Activated T-helper 1 cell treated with Interleukin-2 at 50 U/mL for 16 hours (primary cell): Measurements from ENCODE around the gene CRTC3.
"Not testable (repeated sequence)": the region's sequence is repeated elsewhere in the genome, so short reads cannot be mapped to it uniquely, and the experiment has no call there.

Source experiments
- DNase-seq: peaks from one replicate; pipeline ENCODE4 v3.0.0-alpha.2; 2020; ENCODE audit warnings: low read depth

Gene CRTC3

GRCh38 chr15:90529371-90530249, at the start of gene CRTC3:
Gene CRTC3 (plus strand): TSS chr15:90529923. CDS start chr15:90530072, 149 bp downstream.
- DNase-seq: peak; percentile 33

GRCh38 chr15:90481023-90481422, 48.7 kb upstream of the CRTC3 start:
- DNase-seq: no peak

- no peak for DNase-seq
Measured at GRCh38 chr15:90482124-90483011, 47.4 kb upstream of the CRTC3 start.

- DNase-seq: no peak
Measured at GRCh38 chr15:90483012-90483307, 46.8 kb upstream of the CRTC3 start.

GRCh38 chr15:90483637-90484036, 46.1 kb upstream of the CRTC3 start:
- DNase-seq: no peak

GRCh38 chr15:90487186-90487585, 42.5 kb upstream of the CRTC3 start:
- DNase-seq: no peak

GRCh38 chr15:90489514-90489913, 40.2 kb upstream of the CRTC3 start:
- no peak for DNase-seq

- no peak for DNase-seq
Measured at GRCh38 chr15:90489944-90490343, 39.8 kb upstream of the CRTC3 start.

GRCh38 chr15:90493647-90494046, 36.1 kb upstream of the CRTC3 start:
- no peak for DNase-seq

GRCh38 chr15:90495067-90495466, 34.7 kb upstream of the CRTC3 start:
- no peak for DNase-seq

GRCh38 chr15:90496791-90497190, 32.9 kb upstream of the CRTC3 start:
- DNase-seq: no peak

- no peak for DNase-seq
Measured at GRCh38 chr15:90497376-90497775, 32.3 kb upstream of the CRTC3 start.

- no peak for DNase-seq
Measured at GRCh38 chr15:90497912-90498311, 31.8 kb upstream of the CRTC3 start.

- DNase-seq: no peak
Measured at GRCh38 chr15:90500171-90500570, 29.6 kb upstream of the CRTC3 start.

- DNase-seq: no peak
Measured at GRCh38 chr15:90501898-90502297, 27.8 kb upstream of the CRTC3 start.

GRCh38 chr15:90510781-90511180, 18.9 kb upstream of the CRTC3 start:
- not testable (repeated sequence) for DNase-seq

- not testable (repeated sequence) for DNase-seq
Measured at GRCh38 chr15:90511211-90511618, 18.5 kb upstream of the CRTC3 start.

- no peak for DNase-seq
Measured at GRCh38 chr15:90512276-90512675, 17.4 kb upstream of the CRTC3 start.

- DNase-seq: no peak
Measured at GRCh38 chr15:90512981-90513380, 16.7 kb upstream of the CRTC3 start.

- DNase-seq: no peak
Measured at GRCh38 chr15:90513448-90513847, 16.3 kb upstream of the CRTC3 start.

- DNase-seq: not testable (repeated sequence)
Measured at GRCh38 chr15:90513893-90514292, 15.8 kb upstream of the CRTC3 start.

- no peak for DNase-seq
Measured at GRCh38 chr15:90519688-90520087, 10.0 kb upstream of the CRTC3 start.

- no peak for DNase-seq
Measured at GRCh38 chr15:90520365-90520764, 9.4 kb upstream of the CRTC3 start.
